Transverse colon (tissue), 3 donors: ENCODE measurements around the gene LEMD1.

Experiments
- POLR2A ChIP-seq: fragments of 450-650 bp; IDR thresholded peaks from one replicate; pipeline ENCODE4 v1.6.1; 2016; ENCODE audit warnings: antibody characterized with exemption, mild to moderate bottlenecking, moderate library complexity
- TF ChIP-seq, protein P1 (sequence below), 5 experiments: fragments of 200-600 bp in 3 of 5; fragments of 450-650 bp in 2 of 5; sonication (generic) in 3 of 5; IDR thresholded peaks; 1 replicate in 2 of 5; 2 replicates in 3 of 5; pipeline ENCODE4 v1.5.1; 2016 to 2017; ENCODE audit warnings: antibody characterized with exemption in 5 of 5, inconsistent platforms in 3 of 5, mild to moderate bottlenecking in 2 of 5, moderate library complexity in 1 of 5

- TF ChIP-seq, protein P1, sequence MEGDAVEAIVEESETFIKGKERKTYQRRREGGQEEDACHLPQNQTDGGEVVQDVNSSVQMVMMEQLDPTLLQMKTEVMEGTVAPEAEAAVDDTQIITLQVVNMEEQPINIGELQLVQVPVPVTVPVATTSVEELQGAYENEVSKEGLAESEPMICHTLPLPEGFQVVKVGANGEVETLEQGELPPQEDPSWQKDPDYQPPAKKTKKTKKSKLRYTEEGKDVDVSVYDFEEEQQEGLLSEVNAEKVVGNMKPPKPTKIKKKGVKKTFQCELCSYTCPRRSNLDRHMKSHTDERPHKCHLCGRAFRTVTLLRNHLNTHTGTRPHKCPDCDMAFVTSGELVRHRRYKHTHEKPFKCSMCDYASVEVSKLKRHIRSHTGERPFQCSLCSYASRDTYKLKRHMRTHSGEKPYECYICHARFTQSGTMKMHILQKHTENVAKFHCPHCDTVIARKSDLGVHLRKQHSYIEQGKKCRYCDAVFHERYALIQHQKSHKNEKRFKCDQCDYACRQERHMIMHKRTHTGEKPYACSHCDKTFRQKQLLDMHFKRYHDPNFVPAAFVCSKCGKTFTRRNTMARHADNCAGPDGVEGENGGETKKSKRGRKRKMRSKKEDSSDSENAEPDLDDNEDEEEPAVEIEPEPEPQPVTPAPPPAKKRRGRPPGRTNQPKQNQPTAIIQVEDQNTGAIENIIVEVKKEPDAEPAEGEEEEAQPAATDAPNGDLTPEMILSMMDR (IDR thresholded peaks at IDR 0.05), result no peak
- TF ChIP-seq POLR2A, result no peak
Measured at GRCh38 chr1:205451202-205451601, 29.3 kb upstream of the LEMD1 start.
